Astrocyte (in vitro differentiated cells and primary cell): ENCODE data around the gene RABEP1. TPM values are rescaled to one million over a fixed set of nuclear protein-coding genes. Genes with fewer than 3 reads are reported as not detected.

ENCODE experiments used
- DNase-seq: peaks from one replicate; pipeline ENCODE4 v3.0.0-alpha.2; 2010; ENCODE audit warnings: low read depth
- FAIRE-seq: peaks from 2 replicates; lab custom pipeline; 2011; peaks lifted over from hg19 to GRCh38; lab: Jason Lieb, UNC
- H2AFZ ChIP-seq: 2 replicates; pipeline ENCODE4 v1.6.0; 2012; ENCODE audit warnings: low read depth, low read length, inconsistent platforms
- H3K27ac ChIP-seq: 2 replicates; pipeline ENCODE4 v1.5.1; 2011; ENCODE audit warnings: low read depth, low read length, inconsistent platforms
- H3K27me3 ChIP-seq: 2 replicates; pipeline ENCODE4 v1.6.0; 2011; ENCODE audit warnings: low read length, inconsistent platforms; ENCODE audit not compliant: insufficient read depth
- H3K36me3 ChIP-seq: 2 replicates; pipeline ENCODE4 v1.5.1; 2011; ENCODE audit warnings: low read length, inconsistent platforms; ENCODE audit not compliant: insufficient read depth
- H3K4me1 ChIP-seq: 2 replicates; pipeline ENCODE4 v1.5.1; 2011; ENCODE audit warnings: low read length, inconsistent platforms; ENCODE audit not compliant: insufficient read depth
- H3K4me2 ChIP-seq: 2 replicates; pipeline ENCODE4 v1.6.0; 2012; ENCODE audit warnings: low read length, inconsistent platforms
- H3K4me3 ChIP-seq: 2 replicates; pipeline ENCODE4 v1.5.1; 2011; ENCODE audit warnings: low read depth, mild to moderate bottlenecking, low read length, inconsistent platforms; ENCODE audit not compliant: insufficient read depth
- H3K79me2 ChIP-seq: 2 replicates; pipeline ENCODE4 v1.6.0; 2012; ENCODE audit warnings: mild to moderate bottlenecking, low read length, inconsistent platforms; ENCODE audit not compliant: insufficient read depth
- H3K9ac ChIP-seq: 2 replicates; pipeline ENCODE4 v1.6.0; 2012; ENCODE audit warnings: mild to moderate bottlenecking, low read length, inconsistent platforms
- H3K9me3 ChIP-seq: 2 replicates; pipeline ENCODE4 v1.5.1; 2012; ENCODE audit warnings: low read depth, mild to moderate bottlenecking, low read length, inconsistent platforms; ENCODE audit not compliant: insufficient read depth
- H4K20me1 ChIP-seq: 2 replicates; pipeline ENCODE4 v1.6.0; 2012; ENCODE audit warnings: low read length, inconsistent platforms; ENCODE audit not compliant: insufficient read depth
- H3K27ac Mint-ChIP-seq: one replicate; pipeline ENCODE4 v1.8.0; 2021; ENCODE audit warnings: mild to moderate bottlenecking, mixed read lengths; ENCODE audit not compliant: unreplicated experiment
- H3K27me3 Mint-ChIP-seq: one replicate; pipeline ENCODE4 v1.8.0; 2021; ENCODE audit warnings: low read depth, mixed read lengths; ENCODE audit not compliant: unreplicated experiment
- H3K36me3 Mint-ChIP-seq: one replicate; pipeline ENCODE4 v1.8.0; 2021; ENCODE audit warnings: low read depth, mixed read lengths; ENCODE audit not compliant: unreplicated experiment
- H3K4me1 Mint-ChIP-seq: one replicate; pipeline ENCODE4 v1.8.0; 2021; ENCODE audit warnings: low read depth, mixed read lengths; ENCODE audit not compliant: unreplicated experiment
- H3K4me3 Mint-ChIP-seq: one replicate; pipeline ENCODE4 v1.8.0; 2021; ENCODE audit warnings: mild to moderate bottlenecking, moderate library complexity, mixed read lengths; ENCODE audit not compliant: unreplicated experiment
- H3K9me3 Mint-ChIP-seq: one replicate; pipeline ENCODE4 v1.8.0; 2021; ENCODE audit warnings: mild to moderate bottlenecking, mixed read lengths; ENCODE audit not compliant: unreplicated experiment
- CTCF ChIP-seq: IDR thresholded peaks from 2 replicates; pipeline ENCODE4 v1.5.1; 2011; ENCODE audit warnings: low read depth, mild to moderate bottlenecking, inconsistent platforms, low read length, moderate library complexity; ENCODE audit not compliant: insufficient read depth
- EZH2 ChIP-seq: IDR thresholded peaks from 2 replicates; pipeline ENCODE4 v1.6.1; 2012; ENCODE audit warnings: mild to moderate bottlenecking, low read length, inconsistent platforms; ENCODE audit not compliant: insufficient read depth
- total RNA-seq: library from RNA; stranded (reverse); gene quantifications from 2 replicates; pipeline ENCODE4 v1.2.1, GENCODE V29; 2021

Gene RABEP1
- total RNA-seq, 1 donor from 2014 or later, result 49.0 TPM

- Mint-ChIP-seq H3K4me3 (no peak overlapping the region), H3K4me1 (peaks cover 6% of the 10 kb centered on the region), H3K27ac (no peak overlapping the region), H3K36me3 (peaks cover 1% of the 10 kb centered on the region), H3K27me3 (no peaks in the 10 kb centered on the region), H3K9me3 (no peaks in the 10 kb centered on the region)
- Histone ChIP-seq H3K27ac (no peak overlapping the region), H2AFZ (no peak overlapping the region), H3K4me3 (no peak overlapping the region), H3K9me3 (no peaks in the 10 kb centered on the region), H3K9ac (no peak overlapping the region), H3K27me3 (no peaks in the 10 kb centered on the region), H3K4me1 (peaks cover 7% of the 10 kb centered on the region), H3K4me2 (no peak overlapping the region), H3K36me3 (peaks cover 3% of the 10 kb centered on the region), H3K79me2 (peaks cover 85% of the 10 kb centered on the region), H4K20me1 (peaks cover 79% of the 10 kb centered on the region)
- FAIRE-seq, result no peak
- no peak for TF ChIP-seq CTCF
- TF ChIP-seq EZH2, result no peak
- no peak for DNase-seq
Measured at GRCh38 chr17:5304636-5305035, 22.6 kb downstream of the RABEP1 start.

GRCh38 chr17:5309851-5310250 is 27.8 kb downstream of the RABEP1 start:
- no peaks in the 10 kb centered on the region for H3K27me3 Mint-ChIP-seq
- peaks cover 7% of the 10 kb centered on the region for H3K4me1 ChIP-seq
- no peak overlapping the region for H3K27ac Mint-ChIP-seq
- H2AFZ ChIP-seq, result no peak overlapping the region
- no peak overlapping the region for H3K27ac ChIP-seq
- no peak overlapping the region for H3K4me3 Mint-ChIP-seq
- H3K36me3 ChIP-seq, result peaks cover 10% of the 10 kb centered on the region
- no peak overlapping the region for H3K4me2 ChIP-seq
- H3K4me3 ChIP-seq, result no peak overlapping the region
- peaks cover 50% of the 10 kb centered on the region for H3K79me2 ChIP-seq
- FAIRE-seq (no peak), DNase-seq (no peak)
- peaks cover 6% of the 10 kb centered on the region for H3K4me1 Mint-ChIP-seq
- TF ChIP-seq EZH2 (no peak), CTCF (no peak)
- no peaks in the 10 kb centered on the region for H3K9me3 ChIP-seq
- H3K9me3 Mint-ChIP-seq, result no peaks in the 10 kb centered on the region
- no peak overlapping the region for H3K9ac ChIP-seq
- H3K36me3 Mint-ChIP-seq, result peaks cover 9% of the 10 kb centered on the region
- peaks cover 54% of the 10 kb centered on the region for H4K20me1 ChIP-seq
- H3K27me3 ChIP-seq, result no peaks in the 10 kb centered on the region

- FAIRE-seq (no peak), DNase-seq (no peak)
- Mint-ChIP-seq H3K36me3 (peaks cover 16% of the 10 kb centered on the region), H3K4me1 (peaks cover 7% of the 10 kb centered on the region), H3K27ac (no peak overlapping the region), H3K27me3 (no peaks in the 10 kb centered on the region), H3K9me3 (peaks cover 4% of the 10 kb centered on the region), H3K4me3 (no peak overlapping the region)
- Histone ChIP-seq H3K9ac (no peak overlapping the region), H3K9me3 (peaks cover 3% of the 10 kb centered on the region), H3K4me2 (no peak overlapping the region), H2AFZ (no peak overlapping the region), H3K4me1 (peaks cover 5% of the 10 kb centered on the region), H3K79me2 (peaks cover 36% of the 10 kb centered on the region), H4K20me1 (peaks cover 3% of the 10 kb centered on the region), H3K27me3 (no peaks in the 10 kb centered on the region), H3K36me3 (peaks cover 2% of the 10 kb centered on the region), H3K27ac (no peak overlapping the region), H3K4me3 (no peak overlapping the region)
- TF ChIP-seq EZH2, result no peak
- TF ChIP-seq CTCF, result no peak
Measured at GRCh38 chr17:5325851-5326250, 43.8 kb downstream of the RABEP1 start.
